ACHN (cell line): ENCODE data around the gene MYH3.

Experiments
- DNase-seq: peaks from one replicate; pipeline ENCODE4 v3.0.0-alpha.2; 2015
- in situ Hi-C: cut with HindIII; loops from 2 replicates; pipeline ENCODE4 v1.10.0; 2017; ENCODE audit warnings: low sequenced_read_pairs, low pct_ligation_motif_present, low pct_unique_long_range_greater_than_20kb

Gene MYH3

DNA sequence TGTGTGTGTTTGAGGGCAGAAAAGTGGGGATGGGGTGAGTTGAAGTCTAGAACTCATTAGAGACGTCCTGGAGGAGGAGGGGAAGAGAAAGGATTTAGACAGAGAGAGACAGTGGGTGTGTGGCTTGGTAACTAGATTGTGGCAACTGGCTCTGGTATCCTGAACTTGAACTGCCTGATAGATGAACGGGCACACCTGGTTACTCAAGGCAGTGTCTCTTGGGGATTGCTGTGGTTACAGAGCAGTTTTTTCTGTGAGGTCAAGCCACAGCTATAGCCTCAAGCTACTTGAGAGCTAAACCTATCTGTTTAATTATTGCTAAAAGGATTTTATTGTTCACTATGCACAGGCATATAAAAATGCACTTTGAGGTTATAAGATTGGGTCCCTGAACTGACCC is 77.8 kb downstream of the MYH3 start:
- in situ Hi-C loops: no loop called here
- DNase-seq: peak; percentile 4
